Astrocyte of the cerebellum (primary cell): ENCODE results near the gene SGPP2.

Experiments
- DNase-seq: peaks from one replicate; pipeline ENCODE4 v3.0.0-alpha.2; 2011; ENCODE audit warnings: low read depth
- H3K4me3 ChIP-seq: 2 replicates; pipeline ENCODE4 v1.5.1; 2011; ENCODE audit warnings: mild to moderate bottlenecking, low read depth, low read length, moderate library complexity
- CTCF ChIP-seq: IDR thresholded peaks from 2 replicates; pipeline ENCODE4 v1.5.1; 2012; ENCODE audit warnings: low read length, low read depth, moderate library complexity, mild to moderate bottlenecking; ENCODE audit errors: missing control alignments
- in situ Hi-C: cut with HindIII; loops from 2 replicates; pipeline ENCODE4 v1.10.0; 2017; ENCODE audit warnings: low sequenced_read_pairs

SGPP2 gene

GRCh38 chr2:222413295-222413911 is 10.9 kb upstream of the SGPP2 start:
- no peak for DNase-seq
- no peak overlapping the region for H3K4me3 ChIP-seq
- in situ Hi-C loops: no loop called here
- TF ChIP-seq CTCF: no peak

DNA sequence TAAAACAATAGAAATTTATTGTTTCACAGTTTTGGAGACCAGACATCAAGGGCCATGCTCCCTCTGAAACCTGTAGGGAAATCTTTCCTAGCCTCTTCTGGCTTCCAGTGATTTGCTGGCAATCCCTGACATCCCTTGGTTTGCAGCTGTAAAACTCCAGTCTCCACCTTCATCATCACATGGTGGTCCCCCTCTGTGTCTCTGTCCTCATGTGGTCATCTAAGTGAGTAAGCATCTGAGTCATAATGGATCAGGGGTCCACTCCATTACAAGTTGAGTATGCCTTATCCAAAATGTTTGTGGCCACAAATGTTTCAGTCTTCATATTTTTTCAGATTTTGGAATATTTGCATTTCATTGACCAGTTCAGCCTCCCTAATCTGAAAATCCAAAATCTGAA is 5.6 kb upstream of the SGPP2 start:
- no peak for TF ChIP-seq CTCF
- peak; percentile 53 for DNase-seq
- in situ Hi-C loops: no loop called here
- H3K4me3 ChIP-seq: no peak overlapping the region

GRCh38 chr2:222420508-222420907 is 3.8 kb upstream of the SGPP2 start:
- in situ Hi-C loops: no loop called here
- TF ChIP-seq CTCF: no peak
- DNase-seq: no peak
- H3K4me3 ChIP-seq: no peak overlapping the region

DNA sequence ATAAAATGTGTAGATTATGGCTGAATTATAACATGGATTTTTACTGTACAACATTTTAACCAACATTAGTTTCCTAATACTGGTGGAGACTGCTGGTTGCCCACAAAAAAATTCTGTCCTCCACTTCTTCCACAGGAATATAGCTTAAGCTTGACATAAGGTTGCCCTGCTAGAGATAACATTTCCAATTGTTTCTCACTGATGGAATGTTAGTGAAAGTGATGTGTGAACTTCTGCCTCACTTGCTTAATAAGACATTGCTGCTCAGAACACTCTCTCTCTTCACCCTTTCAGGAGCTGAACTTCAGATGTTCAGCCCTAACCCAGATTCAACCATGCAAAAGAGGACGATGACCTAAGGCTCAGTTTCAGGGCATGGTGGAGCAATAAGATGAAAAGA is 2.7 kb upstream of the SGPP2 start:
- in situ Hi-C loops: no loop called here
- TF ChIP-seq CTCF: no peak
- DNase-seq: no peak

DNA sequence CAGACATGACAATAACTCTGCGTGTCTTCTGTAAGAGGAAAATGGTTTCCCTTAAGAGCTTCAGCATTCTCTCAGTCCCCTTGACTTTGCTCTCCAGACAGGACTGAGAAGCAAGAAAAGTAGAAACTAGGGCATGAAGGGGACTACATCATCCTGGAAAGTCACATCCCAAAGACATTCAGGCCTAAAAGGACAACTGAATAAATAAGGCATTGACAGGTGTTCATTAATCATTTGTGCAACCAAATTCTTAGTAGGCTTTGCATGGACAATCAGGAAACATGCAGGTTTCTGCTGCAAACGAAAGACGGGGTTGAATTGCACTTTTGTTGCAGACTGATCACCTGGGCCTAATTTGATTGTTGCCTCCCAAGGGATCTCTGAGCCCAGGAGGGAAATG is 1.2 kb upstream of the SGPP2 start:
- H3K4me3 ChIP-seq: no peak overlapping the region
- no peak for DNase-seq
- no peak for TF ChIP-seq CTCF
- in situ Hi-C loops: no loop called here

More for the DNA sequence above, 2.7 kb upstream of the SGPP2 start:
- no peak overlapping the region for H3K4me3 ChIP-seq

- TF ChIP-seq CTCF: no peak
- DNase-seq: no peak
- peak overlapping the region; percentile 40 for H3K4me3 ChIP-seq
- in situ Hi-C loops: no loop called here
Observed at GRCh38 chr2:222423632-222424275, 589 bp upstream of the SGPP2 start.
